ENCODE measurements around the gene PLG.
"Not testable (repeated sequence)": the region's sequence is repeated elsewhere in the genome, so short reads cannot be mapped to it uniquely, and the experiment has no call there.

The PLG gene

GRCh38 chr6:160685762-160686450 lies 16.1 kb upstream of the PLG start:
- POLR2A ChIA-PET: no interaction called here
- CTCF ChIA-PET: no interaction called here
- no peak for DNase-seq (ENCODE audit: extremely low spot score)
- no peak for TF ChIP-seq ZNF384 (IDR thresholded peaks at IDR 0.05)
- TF ChIP-seq ELF4 (IDR thresholded peaks at IDR 0.05): no peak
- TF ChIP-seq PKNOX1 (IDR thresholded peaks at IDR 0.05): no peak
- TF ChIP-seq BHLHE40 (IDR thresholded peaks at IDR 0.05; ENCODE audit: borderline replicate concordance): no peak
- TF ChIP-seq LEF1 (IDR thresholded peaks at IDR 0.05; ENCODE audit: borderline replicate concordance): no peak
- TF ChIP-seq FOXA1 (IDR thresholded peaks at IDR 0.05): no peak
- TF ChIP-seq FOXM1 (IDR thresholded peaks at IDR 0.05; ENCODE audit: borderline replicate concordance): no peak
- no peak for TF ChIP-seq HDGF (IDR thresholded peaks at IDR 0.05; ENCODE audit: borderline replicate concordance)
- TF ChIP-seq FOXK2 (IDR thresholded peaks at IDR 0.05): no peak
- TF ChIP-seq SP1 (IDR thresholded peaks at IDR 0.05): no peak
- TF ChIP-seq TARDBP (IDR thresholded peaks at IDR 0.05): no peak
- no peak for TF ChIP-seq CTBP1 (IDR thresholded peaks at IDR 0.05; ENCODE audit: borderline replicate concordance)
- TF ChIP-seq ARNT (IDR thresholded peaks at IDR 0.05): no peak
- TF ChIP-seq L3MBTL2 (conservative IDR thresholded peaks at IDR 0.05): no peak
- TF ChIP-seq NFRKB (IDR thresholded peaks at IDR 0.05): no peak
- TF ChIP-seq SUZ12 (IDR thresholded peaks at IDR 0.05): no peak

GRCh38 chr6:160690458-160690857 lies 11.6 kb upstream of the PLG start:
- POLR2A ChIA-PET: no interaction called here
- CTCF ChIA-PET: no interaction called here

GRCh38 chr6:160691617-160692016 lies 10.4 kb upstream of the PLG start:
- DNase-seq (ENCODE audit: extremely low spot score): no peak
- TF ChIP-seq NFRKB (IDR thresholded peaks at IDR 0.05) (no peak), HDGF (IDR thresholded peaks at IDR 0.05; ENCODE audit: borderline replicate concordance) (no peak), CTBP1 (IDR thresholded peaks at IDR 0.05; ENCODE audit: borderline replicate concordance) (no peak), SUZ12 (IDR thresholded peaks at IDR 0.05) (no peak), FOXK2 (IDR thresholded peaks at IDR 0.05) (no peak)
- POLR2A ChIA-PET: no interaction called here
- CTCF ChIA-PET: no interaction called here

More at GRCh38 chr6:160690458-160690857, 11.6 kb upstream of the PLG start:
- no peak for DNase-seq (ENCODE audit: extremely low spot score)
- TF ChIP-seq BHLHE40 (IDR thresholded peaks at IDR 0.05; ENCODE audit: borderline replicate concordance) (no peak), ARNT (IDR thresholded peaks at IDR 0.05) (no peak), TARDBP (IDR thresholded peaks at IDR 0.05) (no peak), ZNF384 (IDR thresholded peaks at IDR 0.05) (no peak), CTBP1 (IDR thresholded peaks at IDR 0.05; ENCODE audit: borderline replicate concordance) (no peak), HDGF (IDR thresholded peaks at IDR 0.05; ENCODE audit: borderline replicate concordance) (no peak), FOXA1 (IDR thresholded peaks at IDR 0.05) (no peak), PKNOX1 (IDR thresholded peaks at IDR 0.05) (no peak), FOXK2 (IDR thresholded peaks at IDR 0.05) (no peak), LEF1 (IDR thresholded peaks at IDR 0.05; ENCODE audit: borderline replicate concordance) (no peak), SUZ12 (IDR thresholded peaks at IDR 0.05) (no peak), L3MBTL2 (conservative IDR thresholded peaks at IDR 0.05) (no peak), NFRKB (IDR thresholded peaks at IDR 0.05) (no peak), FOXM1 (IDR thresholded peaks at IDR 0.05; ENCODE audit: borderline replicate concordance) (no peak), SP1 (IDR thresholded peaks at IDR 0.05) (no peak), ELF4 (IDR thresholded peaks at IDR 0.05) (no peak)

GRCh38 chr6:160692369-160692959 lies 9.6 kb upstream of the PLG start:
- no peak for TF ChIP-seq CTBP1 (IDR thresholded peaks at IDR 0.05; ENCODE audit: borderline replicate concordance)
- no peak for TF ChIP-seq ELF4 (IDR thresholded peaks at IDR 0.05)
- no peak for TF ChIP-seq TARDBP (IDR thresholded peaks at IDR 0.05)
- CTCF ChIA-PET: no interaction called here
- DNase-seq (ENCODE audit: extremely low spot score): no peak
- POLR2A ChIA-PET: no interaction called here

- DNase-seq (ENCODE audit: extremely low spot score); CTCF ChIA-PET; POLR2A ChIA-PET: not testable (repeated sequence)
Observed at GRCh38 chr6:160695025-160695424, 7.0 kb upstream of the PLG start.

- CTCF ChIA-PET; POLR2A ChIA-PET; DNase-seq (ENCODE audit: extremely low spot score): not testable (repeated sequence)
Observed at GRCh38 chr6:160695622-160696021, 6.4 kb upstream of the PLG start.

- CTCF ChIA-PET; DNase-seq (ENCODE audit: extremely low spot score); POLR2A ChIA-PET: not testable (repeated sequence)
Observed at GRCh38 chr6:160696884-160697283, 5.2 kb upstream of the PLG start.

GRCh38 chr6:160697826-160698225 lies 4.2 kb upstream of the PLG start:
- CTCF ChIA-PET: no interaction called here
- POLR2A ChIA-PET: no interaction called here
- no peak for TF ChIP-seq L3MBTL2 (conservative IDR thresholded peaks at IDR 0.05)
- TF ChIP-seq FOXK2 (IDR thresholded peaks at IDR 0.05): no peak
- TF ChIP-seq SP1 (IDR thresholded peaks at IDR 0.05): no peak
- no peak for TF ChIP-seq BHLHE40 (IDR thresholded peaks at IDR 0.05; ENCODE audit: borderline replicate concordance)
- no peak for TF ChIP-seq LEF1 (IDR thresholded peaks at IDR 0.05; ENCODE audit: borderline replicate concordance)
- no peak for TF ChIP-seq TARDBP (IDR thresholded peaks at IDR 0.05)
- no peak for TF ChIP-seq HDGF (IDR thresholded peaks at IDR 0.05; ENCODE audit: borderline replicate concordance)
- no peak for TF ChIP-seq PKNOX1 (IDR thresholded peaks at IDR 0.05)
- TF ChIP-seq ELF4 (IDR thresholded peaks at IDR 0.05): no peak
- TF ChIP-seq FOXM1 (IDR thresholded peaks at IDR 0.05; ENCODE audit: borderline replicate concordance): no peak
- no peak for TF ChIP-seq SUZ12 (IDR thresholded peaks at IDR 0.05)
- no peak for TF ChIP-seq ZNF384 (IDR thresholded peaks at IDR 0.05)
- no peak for TF ChIP-seq FOXA1 (IDR thresholded peaks at IDR 0.05)
- TF ChIP-seq ARNT (IDR thresholded peaks at IDR 0.05): no peak
- TF ChIP-seq CTBP1 (IDR thresholded peaks at IDR 0.05; ENCODE audit: borderline replicate concordance): no peak
- no peak for TF ChIP-seq NFRKB (IDR thresholded peaks at IDR 0.05)
- no peak for DNase-seq (ENCODE audit: extremely low spot score)

GRCh38 chr6:160704688-160705087 lies 2.6 kb downstream of the PLG start:
- CTCF ChIA-PET; POLR2A ChIA-PET; DNase-seq (ENCODE audit: extremely low spot score): not testable (repeated sequence)

GRCh38 chr6:160708993-160709392 lies 6.9 kb downstream of the PLG start:
- POLR2A ChIA-PET; CTCF ChIA-PET; DNase-seq (ENCODE audit: extremely low spot score): not testable (repeated sequence)
